Measurements from ENCODE around the gene TUBGCP6.

TUBGCP6 gene

GRCh38 chr22:50171965-50172421 lies 72.8 kb downstream of the TUBGCP6 start:
- peaks cover 19% of the 10 kb centered on the region for H3K27me3 ChIP-seq (ENCODE audit: control insufficient read depth, low read length)
- TF ChIP-seq CTCF (IDR thresholded peaks at IDR 0.05; ENCODE audit: low read depth, low read length, poor library complexity, severe bottlenecking), result no peak
- TF ChIP-seq EZH2phosphoT487 (IDR thresholded peaks at IDR 0.05; ENCODE audit: borderline replicate concordance, low read length), result no peak
- H3F3A ChIP-seq (ENCODE audit: control insufficient read depth, insufficient read depth), result peaks cover 3% of the 10 kb centered on the region; the same call in 1 of the 2 replicates
- no peaks in the 10 kb centered on the region for H3K9me2 ChIP-seq (replicated peaks; ENCODE audit: control insufficient read depth, low read length)
- no peak overlapping the region for H3K4me2 ChIP-seq (ENCODE audit: low read length)
- H3K4me1 ChIP-seq (ENCODE audit: control insufficient read depth, low read length), result peaks cover 14% of the 10 kb centered on the region
- no peaks in the 10 kb centered on the region for H4K20me1 ChIP-seq (ENCODE audit: control insufficient read depth, insufficient read depth, low read depth, low read length)
- no peaks in the 10 kb centered on the region for H3K9me3 ChIP-seq (ENCODE audit: control insufficient read depth, insufficient read depth, low read length)
- H3K4me3 ChIP-seq (ENCODE audit: low read length), result no peak overlapping the region
- no peak overlapping the region for H3K27ac ChIP-seq (ENCODE audit: low read depth, low read length)
- H3K36me3 ChIP-seq (ENCODE audit: control insufficient read depth, low read length), result no peaks in the 10 kb centered on the region
- no peaks in the 10 kb centered on the region for H3K79me2 ChIP-seq (ENCODE audit: control insufficient read depth, low read length)

GRCh38 chr22:50171319-50171964 lies 73.4 kb downstream of the TUBGCP6 start:
- H3K9me3 ChIP-seq (ENCODE audit: control insufficient read depth, insufficient read depth, low read length), result no peaks in the 10 kb centered on the region; the same call in 1 of the 2 replicates
- H3K4me2 ChIP-seq (ENCODE audit: low read length), result no peak overlapping the region
- no peaks in the 10 kb centered on the region for H3K79me2 ChIP-seq (ENCODE audit: control insufficient read depth, low read length)
- no peaks in the 10 kb centered on the region for H4K20me1 ChIP-seq (ENCODE audit: control insufficient read depth, insufficient read depth, low read depth, low read length)
- peaks cover 14% of the 10 kb centered on the region for H3K4me1 ChIP-seq (ENCODE audit: control insufficient read depth, low read length)
- H3K4me3 ChIP-seq (ENCODE audit: low read length), result no peak overlapping the region
- no peak for TF ChIP-seq CTCF (IDR thresholded peaks at IDR 0.05; ENCODE audit: low read depth, low read length, poor library complexity, severe bottlenecking)
- no peak for TF ChIP-seq EZH2phosphoT487 (IDR thresholded peaks at IDR 0.05; ENCODE audit: borderline replicate concordance, low read length)
- peaks cover 3% of the 10 kb centered on the region; the same call in 1 of the 2 replicates for H3F3A ChIP-seq (ENCODE audit: control insufficient read depth, insufficient read depth)
- no peaks in the 10 kb centered on the region for H3K9me2 ChIP-seq (replicated peaks; ENCODE audit: control insufficient read depth, low read length)
- H3K27me3 ChIP-seq (ENCODE audit: control insufficient read depth, low read length), result peaks cover 19% of the 10 kb centered on the region
- no peaks in the 10 kb centered on the region for H3K36me3 ChIP-seq (ENCODE audit: control insufficient read depth, low read length)
- no peak overlapping the region for H3K27ac ChIP-seq (ENCODE audit: low read depth, low read length)

GRCh38 chr22:50170453-50171318 lies 74.1 kb downstream of the TUBGCP6 start, which contains the start of gene PANX2:
Gene PANX2, plus strand, starts transcription at chr22:50170731. Its CDS starts 0 bp downstream, at chr22:50170731.
- Histone ChIP-seq H3K79me2 (ENCODE audit: control insufficient read depth, low read length) (no peaks in the 10 kb centered on the region), H3K27me3 (ENCODE audit: control insufficient read depth, low read length) (peaks cover 19% of the 10 kb centered on the region), H4K20me1 (ENCODE audit: control insufficient read depth, insufficient read depth, low read depth, low read length) (no peaks in the 10 kb centered on the region), H3K4me3 (ENCODE audit: low read length) (no peak within 1 kb of the TSS), H3K27ac (ENCODE audit: low read depth, low read length) (no peak within 1 kb of the TSS), H3K4me1 (ENCODE audit: control insufficient read depth, low read length) (peaks cover 14% of the 10 kb centered on the region), H3K36me3 (ENCODE audit: control insufficient read depth, low read length) (no peaks in the 10 kb centered on the region), H3F3A (ENCODE audit: control insufficient read depth, insufficient read depth) (peaks cover 3% of the 10 kb centered on the region; the same call in 1 of the 2 replicates), H3K9me3 (ENCODE audit: control insufficient read depth, insufficient read depth, low read length) (no peaks in the 10 kb centered on the region; the same call in 1 of the 2 replicates), H3K9me2 (replicated peaks; ENCODE audit: control insufficient read depth, low read length) (no peaks in the 10 kb centered on the region), H3K4me2 (ENCODE audit: low read length) (no peak within 1 kb of the TSS)
- no peak for TF ChIP-seq CTCF (IDR thresholded peaks at IDR 0.05; ENCODE audit: low read depth, low read length, poor library complexity, severe bottlenecking)
- no peak for TF ChIP-seq EZH2phosphoT487 (IDR thresholded peaks at IDR 0.05; ENCODE audit: borderline replicate concordance, low read length)
